Measurements from ENCODE around the gene WDR45. TPM values are rescaled to one million over a fixed set of nuclear protein-coding genes. Genes with fewer than 3 reads are reported as not detected.
"Not testable (repeated sequence)": the region's sequence is repeated elsewhere in the genome, so short reads cannot be mapped to it uniquely, and the experiment has no call there.

Gene WDR45
- total RNA-seq = 32.5 and 43.7 TPM in 2 replicates

- DNase-seq (ENCODE audit: low read depth) = no peak
- peak within 1 kb of the TSS; percentile 75 for H3K4me3 ChIP-seq (ENCODE audit: low read depth, low read length)
- TF ChIP-seq CTCF (conservative IDR thresholded peaks at IDR 0.05; ENCODE audit: low read depth, low read length) = no peak
Measured at GRCh38 chrX:49079489-49080428, at the start of gene WDR45. WDR45 (minus strand) TSS chrX:49079887; CDS start chrX:49078095, 1,792 bp downstream.

GRCh38 chrX:49129427-49129826, 49.7 kb upstream of the WDR45 start:
- DNase-seq (ENCODE audit: low read depth) = no peak
- no peak overlapping the region for H3K4me3 ChIP-seq (ENCODE audit: low read depth, low read length)
- no peak for TF ChIP-seq CTCF (conservative IDR thresholded peaks at IDR 0.05; ENCODE audit: low read depth, low read length)

GRCh38 chrX:49127742-49128258, 48.1 kb upstream of the WDR45 start:
- DNase-seq (ENCODE audit: low read depth); H3K4me3 ChIP-seq (ENCODE audit: low read depth, low read length): not testable (repeated sequence)

GRCh38 chrX:49122499-49122898, 42.8 kb upstream of the WDR45 start:
- TF ChIP-seq CTCF (conservative IDR thresholded peaks at IDR 0.05; ENCODE audit: low read depth, low read length) = no peak

GRCh38 chrX:49120091-49120490, 40.4 kb upstream of the WDR45 start:
- no peak overlapping the region for H3K4me3 ChIP-seq (ENCODE audit: low read depth, low read length)
- TF ChIP-seq CTCF (conservative IDR thresholded peaks at IDR 0.05; ENCODE audit: low read depth, low read length) = peak; percentile 21
- no peak for DNase-seq (ENCODE audit: low read depth)

More at GRCh38 chrX:49122499-49122898, 42.8 kb upstream of the WDR45 start:
- no peak for DNase-seq (ENCODE audit: low read depth)
- peak overlapping the region; percentile 80 for H3K4me3 ChIP-seq (ENCODE audit: low read depth, low read length)

- DNase-seq (ENCODE audit: low read depth) = no peak
- no peak overlapping the region for H3K4me3 ChIP-seq (ENCODE audit: low read depth, low read length)
- no peak for TF ChIP-seq CTCF (conservative IDR thresholded peaks at IDR 0.05; ENCODE audit: low read depth, low read length)
Measured at GRCh38 chrX:49117581-49117980, 37.9 kb upstream of the WDR45 start.

- no peak overlapping the region for H3K4me3 ChIP-seq (ENCODE audit: low read depth, low read length)
- no peak for TF ChIP-seq CTCF (conservative IDR thresholded peaks at IDR 0.05; ENCODE audit: low read depth, low read length)
- DNase-seq (ENCODE audit: low read depth) = no peak
Measured at GRCh38 chrX:49116716-49117115, 37.0 kb upstream of the WDR45 start.

All from epithelial cell of proximal tubule (primary cell).